ENCODE data around the gene IKZF3. TPM values are rescaled to one million over a fixed set of nuclear protein-coding genes. Genes with fewer than 3 reads are reported as not detected.

IKZF3 gene
- total RNA-seq, 2 donors from 2014 or later: 0.11 to 0.18 TPM

- no peaks in the 10 kb centered on the region for H3K27me3 ChIP-seq (ENCODE audit: control insufficient read depth, insufficient read depth, low read length, poor library complexity, severe bottlenecking)
- Mint-ChIP-seq H3K27ac (no peak overlapping the region), H3K36me3 (ENCODE audit: low read depth) (peaks cover 10% of the 10 kb centered on the region), H3K4me1 (peaks cover 8% of the 10 kb centered on the region), H3K9me3 (peaks cover 21% of the 10 kb centered on the region), H3K4me3 (no peak overlapping the region), H3K27me3 (ENCODE audit: insufficient read depth) (no peaks in the 10 kb centered on the region)
- 89 to 93% methylated on average over 8 to 9 of the region's 9 CpGs for WGBS, 2 experiments (ENCODE audit: insufficient coverage in 1 of 2, insufficient read length in 1 of 2)
- H3K27ac ChIP-seq (ENCODE audit: low read depth, low read length): no peak overlapping the region
- TF ChIP-seq CTCF (conservative IDR thresholded peaks at IDR 0.05): no peak
- H3K4me1 ChIP-seq (ENCODE audit: control insufficient read depth, insufficient read depth, low read length): no peaks in the 10 kb centered on the region
- H3K9me3 ChIP-seq (ENCODE audit: control insufficient read depth, low read length): peaks cover 18% of the 10 kb centered on the region
- H3K4me3 ChIP-seq (ENCODE audit: low read length): no peak overlapping the region
- DNase-seq: no peak
- H3K9ac ChIP-seq (ENCODE audit: extremely low read depth, low read length, poor library complexity, severe bottlenecking): no peak overlapping the region
- H3K36me3 ChIP-seq (ENCODE audit: control insufficient read depth, insufficient read depth, low read length): no peaks in the 10 kb centered on the region
These were observed 45.6 kb downstream of the IKZF3 start for GRCh38 chr17:39818358-39819000.

- Mint-ChIP-seq H3K4me3 (no peak overlapping the region), H3K4me1 (peaks cover 12% of the 10 kb centered on the region), H3K27ac (no peak overlapping the region), H3K36me3 (ENCODE audit: low read depth) (no peaks in the 10 kb centered on the region), H3K27me3 (ENCODE audit: insufficient read depth) (no peaks in the 10 kb centered on the region), H3K9me3 (peaks cover 2% of the 10 kb centered on the region)
- Histone ChIP-seq H3K4me1 (ENCODE audit: control insufficient read depth, insufficient read depth, low read length) (no peaks in the 10 kb centered on the region), H3K36me3 (ENCODE audit: control insufficient read depth, insufficient read depth, low read length) (no peaks in the 10 kb centered on the region), H3K27ac (ENCODE audit: low read depth, low read length) (no peak overlapping the region), H3K9me3 (ENCODE audit: control insufficient read depth, low read length) (no peaks in the 10 kb centered on the region), H3K9ac (ENCODE audit: extremely low read depth, low read length, poor library complexity, severe bottlenecking) (no peak overlapping the region), H3K4me3 (ENCODE audit: low read length) (no peak overlapping the region), H3K27me3 (ENCODE audit: control insufficient read depth, insufficient read depth, low read length, poor library complexity, severe bottlenecking) (no peaks in the 10 kb centered on the region)
- TF ChIP-seq CTCF (conservative IDR thresholded peaks at IDR 0.05): no peak
- DNase-seq: no peak
These were observed 47.8 kb downstream of the IKZF3 start for GRCh38 chr17:39816272-39816671.

- Mint-ChIP-seq H3K9me3 (no peaks in the 10 kb centered on the region), H3K36me3 (ENCODE audit: low read depth) (no peaks in the 10 kb centered on the region), H3K27me3 (ENCODE audit: insufficient read depth) (no peaks in the 10 kb centered on the region), H3K4me1 (peaks cover 4% of the 10 kb centered on the region), H3K4me3 (no peak overlapping the region), H3K27ac (no peak overlapping the region)
- no peaks in the 10 kb centered on the region for H3K36me3 ChIP-seq (ENCODE audit: control insufficient read depth, insufficient read depth, low read length)
- no peak overlapping the region for H3K4me3 ChIP-seq (ENCODE audit: low read length)
- no peaks in the 10 kb centered on the region for H3K4me1 ChIP-seq (ENCODE audit: control insufficient read depth, insufficient read depth, low read length)
- H3K27me3 ChIP-seq (ENCODE audit: control insufficient read depth, insufficient read depth, low read length, poor library complexity, severe bottlenecking): no peaks in the 10 kb centered on the region
- TF ChIP-seq CTCF (conservative IDR thresholded peaks at IDR 0.05): no peak
- WGBS, 2 experiments (ENCODE audit: insufficient coverage in 1 of 2, insufficient read length in 1 of 2): 87 to 89% methylated on average over 2 of the region's 2 CpGs
- no peak overlapping the region for H3K27ac ChIP-seq (ENCODE audit: low read depth, low read length)
- no peaks in the 10 kb centered on the region for H3K9me3 ChIP-seq (ENCODE audit: control insufficient read depth, low read length)
- DNase-seq: no peak
- no peak overlapping the region for H3K9ac ChIP-seq (ENCODE audit: extremely low read depth, low read length, poor library complexity, severe bottlenecking)
These were observed 49.6 kb downstream of the IKZF3 start for GRCh38 chr17:39814497-39814896.

All from endodermal cell (in vitro differentiated cells).